GM23338 (cell line): ENCODE measurements around the gene FEV.
"Not testable (repeated sequence)": the region's sequence is repeated elsewhere in the genome, so short reads cannot be mapped to it uniquely, and the experiment has no call there.

ENCODE experiments used
- EZH2 ChIP-seq: fragments of 200-600 bp; sonication (generic); IDR thresholded peaks from one replicate; pipeline ENCODE4 v1.8.0; 2017; ENCODE audit warnings: antibody characterized with exemption, mild to moderate bottlenecking, low read depth; ENCODE audit not compliant: unreplicated experiment
- EZH2phosphoT487 ChIP-seq: fragments of 200-600 bp; sonication (generic); IDR thresholded peaks from one replicate; pipeline ENCODE4 v1.8.1; 2018; ENCODE audit warnings: antibody characterized with exemption; ENCODE audit not compliant: unreplicated experiment
- JUNB ChIP-seq: IDR thresholded peaks from one replicate; pipeline ENCODE4 v1.6.1; 2016; ENCODE audit warnings: antibody characterized with exemption; ENCODE audit not compliant: unreplicated experiment
- POLR2AphosphoS5 ChIP-seq: IDR thresholded peaks from 2 replicates; pipeline ENCODE4 v1.6.1; 2016; ENCODE audit warnings: antibody characterized with exemption, low read depth
- TF ChIP-seq, protein P1 (sequence below), 2 experiments: fragments of 200-600 bp in 1 of 2; sonication (generic) in 1 of 2; conservative IDR thresholded peaks; 2 replicates each; pipeline versions ENCODE4 v1.5.1 to v1.6.1; 2016 to 2017; ENCODE audit warnings: antibody characterized with exemption in 2 of 2, low read depth in 2 of 2, mild to moderate bottlenecking in 2 of 2, moderate library complexity in 1 of 2
- TF ChIP-seq, protein P2 (sequence below): IDR thresholded peaks from one replicate; pipeline ENCODE4 v1.6.1; 2018; ENCODE audit warnings: antibody characterized with exemption; ENCODE audit not compliant: unreplicated experiment
- TF ChIP-seq, protein P3 (sequence below): IDR thresholded peaks from 2 replicates; pipeline ENCODE4 v1.6.1; 2016; ENCODE audit warnings: antibody characterized with exemption

DNA sequence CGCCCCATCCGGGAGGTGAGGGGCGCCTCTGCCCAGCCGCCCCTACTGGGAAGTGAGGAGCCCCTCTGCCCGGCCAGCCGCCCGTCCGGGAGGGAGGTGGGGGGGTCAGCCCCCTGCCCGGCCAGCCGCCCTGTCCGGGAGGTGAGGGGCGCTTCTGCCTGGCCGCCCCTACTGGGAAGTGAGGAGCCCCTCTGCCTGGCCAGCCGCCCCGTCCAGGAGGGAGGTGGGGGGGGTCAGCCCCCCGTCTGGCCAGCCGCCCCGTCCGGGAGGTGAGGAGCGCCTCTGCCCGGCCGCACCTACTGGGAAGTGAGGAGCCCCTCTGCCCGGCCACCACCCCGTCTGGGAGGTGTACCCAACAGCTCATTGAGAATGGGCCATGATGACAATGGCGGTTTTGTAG lies 53.2 kb downstream of the FEV start:
- TF ChIP-seq, protein P1, sequence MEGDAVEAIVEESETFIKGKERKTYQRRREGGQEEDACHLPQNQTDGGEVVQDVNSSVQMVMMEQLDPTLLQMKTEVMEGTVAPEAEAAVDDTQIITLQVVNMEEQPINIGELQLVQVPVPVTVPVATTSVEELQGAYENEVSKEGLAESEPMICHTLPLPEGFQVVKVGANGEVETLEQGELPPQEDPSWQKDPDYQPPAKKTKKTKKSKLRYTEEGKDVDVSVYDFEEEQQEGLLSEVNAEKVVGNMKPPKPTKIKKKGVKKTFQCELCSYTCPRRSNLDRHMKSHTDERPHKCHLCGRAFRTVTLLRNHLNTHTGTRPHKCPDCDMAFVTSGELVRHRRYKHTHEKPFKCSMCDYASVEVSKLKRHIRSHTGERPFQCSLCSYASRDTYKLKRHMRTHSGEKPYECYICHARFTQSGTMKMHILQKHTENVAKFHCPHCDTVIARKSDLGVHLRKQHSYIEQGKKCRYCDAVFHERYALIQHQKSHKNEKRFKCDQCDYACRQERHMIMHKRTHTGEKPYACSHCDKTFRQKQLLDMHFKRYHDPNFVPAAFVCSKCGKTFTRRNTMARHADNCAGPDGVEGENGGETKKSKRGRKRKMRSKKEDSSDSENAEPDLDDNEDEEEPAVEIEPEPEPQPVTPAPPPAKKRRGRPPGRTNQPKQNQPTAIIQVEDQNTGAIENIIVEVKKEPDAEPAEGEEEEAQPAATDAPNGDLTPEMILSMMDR (conservative IDR thresholded peaks at IDR 0.05; ENCODE audit: low read depth in 2 of 2) = not testable (repeated sequence)
- TF ChIP-seq, protein P2, sequence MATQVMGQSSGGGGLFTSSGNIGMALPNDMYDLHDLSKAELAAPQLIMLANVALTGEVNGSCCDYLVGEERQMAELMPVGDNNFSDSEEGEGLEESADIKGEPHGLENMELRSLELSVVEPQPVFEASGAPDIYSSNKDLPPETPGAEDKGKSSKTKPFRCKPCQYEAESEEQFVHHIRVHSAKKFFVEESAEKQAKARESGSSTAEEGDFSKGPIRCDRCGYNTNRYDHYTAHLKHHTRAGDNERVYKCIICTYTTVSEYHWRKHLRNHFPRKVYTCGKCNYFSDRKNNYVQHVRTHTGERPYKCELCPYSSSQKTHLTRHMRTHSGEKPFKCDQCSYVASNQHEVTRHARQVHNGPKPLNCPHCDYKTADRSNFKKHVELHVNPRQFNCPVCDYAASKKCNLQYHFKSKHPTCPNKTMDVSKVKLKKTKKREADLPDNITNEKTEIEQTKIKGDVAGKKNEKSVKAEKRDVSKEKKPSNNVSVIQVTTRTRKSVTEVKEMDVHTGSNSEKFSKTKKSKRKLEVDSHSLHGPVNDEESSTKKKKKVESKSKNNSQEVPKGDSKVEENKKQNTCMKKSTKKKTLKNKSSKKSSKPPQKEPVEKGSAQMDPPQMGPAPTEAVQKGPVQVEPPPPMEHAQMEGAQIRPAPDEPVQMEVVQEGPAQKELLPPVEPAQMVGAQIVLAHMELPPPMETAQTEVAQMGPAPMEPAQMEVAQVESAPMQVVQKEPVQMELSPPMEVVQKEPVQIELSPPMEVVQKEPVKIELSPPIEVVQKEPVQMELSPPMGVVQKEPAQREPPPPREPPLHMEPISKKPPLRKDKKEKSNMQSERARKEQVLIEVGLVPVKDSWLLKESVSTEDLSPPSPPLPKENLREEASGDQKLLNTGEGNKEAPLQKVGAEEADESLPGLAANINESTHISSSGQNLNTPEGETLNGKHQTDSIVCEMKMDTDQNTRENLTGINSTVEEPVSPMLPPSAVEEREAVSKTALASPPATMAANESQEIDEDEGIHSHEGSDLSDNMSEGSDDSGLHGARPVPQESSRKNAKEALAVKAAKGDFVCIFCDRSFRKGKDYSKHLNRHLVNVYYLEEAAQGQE = not testable (repeated sequence)
- not testable (repeated sequence) for TF ChIP-seq EZH2, POLR2AphosphoS5, EZH2phosphoT487, JUNB
- TF ChIP-seq, protein P3, sequence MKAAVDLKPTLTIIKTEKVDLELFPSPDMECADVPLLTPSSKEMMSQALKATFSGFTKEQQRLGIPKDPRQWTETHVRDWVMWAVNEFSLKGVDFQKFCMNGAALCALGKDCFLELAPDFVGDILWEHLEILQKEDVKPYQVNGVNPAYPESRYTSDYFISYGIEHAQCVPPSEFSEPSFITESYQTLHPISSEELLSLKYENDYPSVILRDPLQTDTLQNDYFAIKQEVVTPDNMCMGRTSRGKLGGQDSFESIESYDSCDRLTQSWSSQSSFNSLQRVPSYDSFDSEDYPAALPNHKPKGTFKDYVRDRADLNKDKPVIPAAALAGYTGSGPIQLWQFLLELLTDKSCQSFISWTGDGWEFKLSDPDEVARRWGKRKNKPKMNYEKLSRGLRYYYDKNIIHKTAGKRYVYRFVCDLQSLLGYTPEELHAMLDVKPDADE = not testable (repeated sequence)
